H1 (cell line): ENCODE results near the gene MID1.

Experiments
- BCL11A ChIP-seq, 2 experiments: IDR thresholded peaks; one replicate each; pipeline ENCODE4 v1.6.1; 2011; ENCODE audit warnings: low read depth in 2 of 2, low read length in 2 of 2, mild to moderate bottlenecking in 2 of 2
- CBX5 ChIP-seq: fragments of 300-800, 300-1000 bp; sonication (generic); IDR thresholded peaks from 2 replicates; pipeline ENCODE4 v1.7.1; 2016; ENCODE audit warnings: antibody characterized with exemption, low read length, low read depth
- CHD2 ChIP-seq: IDR thresholded peaks from 2 replicates; pipeline ENCODE4 v1.6.1; 2012; ENCODE audit warnings: low read length, improper control_type of control experiment
- EP300 ChIP-seq, 2 experiments: IDR thresholded peaks; 1 replicate in 1 of 2; 2 replicates in 1 of 2; pipeline ENCODE4 v1.6.1; 2011 to 2012; ENCODE audit warnings: low read depth in 2 of 2, low read length in 2 of 2, mild to moderate bottlenecking in 2 of 2, borderline replicate concordance in 1 of 2, inconsistent platforms in 1 of 2, moderate library complexity in 1 of 2
- EZH2 ChIP-seq: fragments of 200-600 bp; sonication (generic); IDR thresholded peaks from 2 replicates; pipeline ENCODE4 v1.7.1; 2012; ENCODE audit warnings: low read depth, mild to moderate bottlenecking, moderate library complexity, low read length, inconsistent platforms; ENCODE audit not compliant: severe bottlenecking
- JUN ChIP-seq: IDR thresholded peaks from 2 replicates; pipeline ENCODE4 v1.6.1; 2011; ENCODE audit warnings: low read depth, mild to moderate bottlenecking, improper control_type of control experiment, low read length
- JUND ChIP-seq: IDR thresholded peaks from 2 replicates; pipeline ENCODE4 v1.6.1; 2011; ENCODE audit warnings: mild to moderate bottlenecking, improper control_type of control experiment, low read length
- PHF8 ChIP-seq: fragments of 200-600 bp; sonication (generic); conservative IDR thresholded peaks from 2 replicates; pipeline ENCODE4 v1.7.1; 2012; ENCODE audit warnings: low read depth, mild to moderate bottlenecking, inconsistent platforms, low read length, moderate library complexity
- POLR2A ChIP-seq, 2 experiments: IDR thresholded peaks; 1 replicate in 1 of 2; 2 replicates in 1 of 2; pipeline ENCODE4 v1.6.1; 2011; ENCODE audit warnings: low read depth in 2 of 2, low read length in 2 of 2, mild to moderate bottlenecking in 2 of 2; ENCODE audit errors: control extremely low read depth in 1 of 2
- RXRA ChIP-seq: IDR thresholded peaks from 2 replicates; pipeline ENCODE4 v1.6.1; 2011; ENCODE audit warnings: low read depth, mild to moderate bottlenecking, low read length, moderate library complexity; ENCODE audit not compliant: insufficient read depth
- SP1 ChIP-seq: IDR thresholded peaks from 2 replicates; pipeline ENCODE4 v1.6.1; 2011; ENCODE audit warnings: low read depth, low read length
- SP4 ChIP-seq: IDR thresholded peaks from 2 replicates; pipeline ENCODE4 v1.6.1; 2012; ENCODE audit warnings: low read length, inconsistent platforms
- TF ChIP-seq, protein P1 (sequence below), 3 experiments: IDR thresholded peaks; 1 replicate in 2 of 3; 2 replicates in 1 of 3; pipeline versions ENCODE4 v1.5.1 to v1.6.1; 2011; ENCODE audit warnings: low read length in 3 of 3, mild to moderate bottlenecking in 3 of 3, inconsistent platforms in 2 of 3, low read depth in 1 of 3, moderate library complexity in 1 of 3; ENCODE audit not compliant: insufficient read depth in 1 of 3; ENCODE audit errors: control extremely low read depth in 1 of 3
- TF ChIP-seq, protein P2 (sequence below): IDR thresholded peaks from 2 replicates; pipeline ENCODE4 v1.6.1; 2012; ENCODE audit warnings: inconsistent platforms

DNA sequence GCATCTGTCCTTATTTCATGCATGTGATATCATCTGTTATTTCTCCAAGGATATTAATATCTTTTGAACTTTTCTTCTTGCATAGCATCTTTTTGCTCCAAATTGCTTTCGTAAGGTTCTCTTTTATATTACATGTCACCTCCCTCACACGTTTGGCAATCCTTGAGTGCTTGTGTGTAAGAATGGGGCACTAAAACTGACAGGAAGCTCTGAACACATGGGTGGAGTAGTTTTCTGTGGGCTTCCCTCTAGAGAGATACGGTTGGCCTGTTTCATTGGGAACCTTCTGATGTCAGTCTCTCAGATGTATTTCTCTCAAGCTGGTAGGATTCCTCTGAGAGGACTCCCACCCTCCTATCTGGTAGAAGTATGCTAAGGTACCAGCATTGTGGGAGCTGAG is 223.0 kb downstream of the MID1 start:
- no peak for TF ChIP-seq CHD2
- no peak for TF ChIP-seq EZH2
- TF ChIP-seq, protein P1, sequence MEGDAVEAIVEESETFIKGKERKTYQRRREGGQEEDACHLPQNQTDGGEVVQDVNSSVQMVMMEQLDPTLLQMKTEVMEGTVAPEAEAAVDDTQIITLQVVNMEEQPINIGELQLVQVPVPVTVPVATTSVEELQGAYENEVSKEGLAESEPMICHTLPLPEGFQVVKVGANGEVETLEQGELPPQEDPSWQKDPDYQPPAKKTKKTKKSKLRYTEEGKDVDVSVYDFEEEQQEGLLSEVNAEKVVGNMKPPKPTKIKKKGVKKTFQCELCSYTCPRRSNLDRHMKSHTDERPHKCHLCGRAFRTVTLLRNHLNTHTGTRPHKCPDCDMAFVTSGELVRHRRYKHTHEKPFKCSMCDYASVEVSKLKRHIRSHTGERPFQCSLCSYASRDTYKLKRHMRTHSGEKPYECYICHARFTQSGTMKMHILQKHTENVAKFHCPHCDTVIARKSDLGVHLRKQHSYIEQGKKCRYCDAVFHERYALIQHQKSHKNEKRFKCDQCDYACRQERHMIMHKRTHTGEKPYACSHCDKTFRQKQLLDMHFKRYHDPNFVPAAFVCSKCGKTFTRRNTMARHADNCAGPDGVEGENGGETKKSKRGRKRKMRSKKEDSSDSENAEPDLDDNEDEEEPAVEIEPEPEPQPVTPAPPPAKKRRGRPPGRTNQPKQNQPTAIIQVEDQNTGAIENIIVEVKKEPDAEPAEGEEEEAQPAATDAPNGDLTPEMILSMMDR (IDR thresholded peaks at IDR 0.05; ENCODE audit: control extremely low read depth in 1 of 3, insufficient read depth in 1 of 3, low read depth in 1 of 3, low read length in 3 of 3): no peak
- no peak for TF ChIP-seq SP1
- TF ChIP-seq RXRA: no peak
- TF ChIP-seq PHF8: no peak
- no peak for TF ChIP-seq JUND
- TF ChIP-seq POLR2A (IDR thresholded peaks at IDR 0.05; ENCODE audit: control extremely low read depth in 1 of 2, low read depth in 2 of 2, low read length in 2 of 2): no peak
- TF ChIP-seq SP4: no peak
- TF ChIP-seq, protein P2, sequence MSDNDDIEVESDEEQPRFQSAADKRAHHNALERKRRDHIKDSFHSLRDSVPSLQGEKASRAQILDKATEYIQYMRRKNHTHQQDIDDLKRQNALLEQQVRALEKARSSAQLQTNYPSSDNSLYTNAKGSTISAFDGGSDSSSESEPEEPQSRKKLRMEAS: no peak
- TF ChIP-seq BCL11A (IDR thresholded peaks at IDR 0.05; ENCODE audit: low read depth in 2 of 2, low read length in 2 of 2): no peak
- TF ChIP-seq JUN: no peak
- TF ChIP-seq CBX5: no peak
- TF ChIP-seq EP300 (IDR thresholded peaks at IDR 0.05; ENCODE audit: borderline replicate concordance in 1 of 2, low read depth in 2 of 2, low read length in 2 of 2): no peak
